Esophagus muscularis mucosa (tissue), 4 donors: ENCODE data around the gene C10orf88.

Experiments used
- CTCF ChIP-seq, 3 experiments: fragments of 200-600 bp in 2 of 3; fragments of 450-650 bp in 1 of 3; sonication (generic) in 2 of 3; IDR thresholded peaks; one replicate each; pipeline ENCODE4 v1.5.1; 2017 to 2019; ENCODE audit warnings: antibody characterized with exemption in 3 of 3, mild to moderate bottlenecking in 2 of 3, moderate library complexity in 1 of 3
- EP300 ChIP-seq: sonication (generic); formaldehyde crosslinking; IDR thresholded peaks from one replicate; pipeline ENCODE4 v1.6.1; 2017; ENCODE audit warnings: antibody characterized with exemption
- POLR2AphosphoS5 ChIP-seq, 2 donors: sonication (generic); formaldehyde crosslinking; IDR thresholded peaks; one replicate each; pipeline ENCODE4 v1.6.1; 2017; ENCODE audit warnings: antibody characterized with exemption in 2 of 2

GRCh38 chr10:122949296-122949695 is 4.7 kb downstream of the C10orf88 start:
- TF ChIP-seq POLR2AphosphoS5 (IDR thresholded peaks at IDR 0.05) (no peak), CTCF (IDR thresholded peaks at IDR 0.05) (no peak), EP300 (no peak)
